Muscle layer of colon (tissue), 2 donors: ENCODE results near the gene AKT3.

Experiments used
- H3K27ac ChIP-seq: one replicate; pipeline ENCODE4 v1.7.0; 2013; ENCODE audit warnings: low read depth, mild to moderate bottlenecking, low read length, moderate library complexity
- H3K27me3 ChIP-seq, 2 donors: one replicate each; pipeline ENCODE4 v1.7.0; 2013; ENCODE audit warnings: low read length in 2 of 2, mild to moderate bottlenecking in 2 of 2; ENCODE audit not compliant: insufficient read depth in 2 of 2, control insufficient read depth in 1 of 2
- H3K36me3 ChIP-seq: one replicate; pipeline ENCODE4 v1.7.0; 2013; ENCODE audit warnings: mild to moderate bottlenecking, low read length; ENCODE audit not compliant: insufficient read depth
- H3K4me1 ChIP-seq: one replicate; pipeline ENCODE4 v1.7.0; 2013; ENCODE audit warnings: mild to moderate bottlenecking, low read length; ENCODE audit not compliant: insufficient read depth
- H3K4me3 ChIP-seq, 2 donors: one replicate each; pipeline ENCODE4 v1.7.0; 2013; ENCODE audit warnings: low read length in 2 of 2, low read depth in 1 of 2, mild to moderate bottlenecking in 1 of 2, moderate library complexity in 1 of 2
- H3K9ac ChIP-seq: one replicate; pipeline ENCODE4 v1.7.0; 2013; ENCODE audit warnings: low read length
- H3K9me3 ChIP-seq: one replicate; pipeline ENCODE4 v1.7.0; 2013; ENCODE audit warnings: mild to moderate bottlenecking, low read length
- donor health status: abdominal sarcoma.
- donor health status: Adenocarcinoma of cecum.

AKT3 gene

DNA sequence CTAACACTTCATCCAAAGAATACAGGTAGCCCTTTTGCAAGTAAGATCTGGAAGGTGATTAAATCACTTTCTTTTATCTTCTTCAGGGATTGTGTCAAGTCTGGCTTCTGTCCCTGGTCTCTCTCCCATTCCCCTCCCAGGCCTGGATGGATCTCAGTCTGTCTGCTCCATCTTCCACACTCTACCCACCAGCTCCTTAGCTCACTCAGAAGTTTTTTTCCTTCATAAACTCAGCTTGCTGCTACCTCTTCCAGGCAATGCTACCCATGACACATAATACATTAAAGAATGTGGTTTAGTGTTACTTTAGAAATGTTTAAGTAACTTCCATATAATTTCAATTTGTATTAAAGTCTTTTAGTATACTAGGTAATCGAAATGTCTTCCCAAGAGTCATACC lies 133.1 kb downstream of the AKT3 start:
- no peak overlapping the region for H3K27ac ChIP-seq
- peaks cover 28% of the 10 kb centered on the region for H3K4me1 ChIP-seq
- H3K4me3 ChIP-seq, result no peak overlapping the region
- H3K27me3 ChIP-seq, result no peaks in the 10 kb centered on the region
- H3K9ac ChIP-seq, result no peak overlapping the region
- no peaks in the 10 kb centered on the region for H3K36me3 ChIP-seq
- no peaks in the 10 kb centered on the region for H3K9me3 ChIP-seq

DNA sequence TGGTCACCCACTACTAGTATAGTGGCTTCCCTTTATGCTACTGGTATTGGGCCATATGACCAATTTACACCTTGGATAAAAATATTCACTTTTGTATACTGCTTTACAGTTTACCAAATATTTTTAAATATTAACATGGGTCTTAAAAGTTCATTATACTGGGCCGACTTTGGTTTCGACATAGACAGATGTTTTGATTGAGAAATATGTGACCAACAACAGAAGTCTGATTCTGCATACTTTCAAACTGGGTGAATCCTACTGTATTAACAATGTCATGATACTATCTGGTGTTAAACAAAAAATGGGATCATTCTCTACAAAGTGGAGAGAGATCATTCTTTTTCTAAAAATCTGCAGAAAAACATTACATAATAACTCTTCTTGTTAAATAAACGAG lies 134.8 kb downstream of the AKT3 start:
- no peak overlapping the region for H3K27ac ChIP-seq
- H3K27me3 ChIP-seq, result no peaks in the 10 kb centered on the region
- no peaks in the 10 kb centered on the region for H3K9me3 ChIP-seq
- H3K4me1 ChIP-seq, result peaks cover 28% of the 10 kb centered on the region
- no peak overlapping the region for H3K9ac ChIP-seq
- no peaks in the 10 kb centered on the region for H3K36me3 ChIP-seq
- H3K4me3 ChIP-seq, result no peak overlapping the region

DNA sequence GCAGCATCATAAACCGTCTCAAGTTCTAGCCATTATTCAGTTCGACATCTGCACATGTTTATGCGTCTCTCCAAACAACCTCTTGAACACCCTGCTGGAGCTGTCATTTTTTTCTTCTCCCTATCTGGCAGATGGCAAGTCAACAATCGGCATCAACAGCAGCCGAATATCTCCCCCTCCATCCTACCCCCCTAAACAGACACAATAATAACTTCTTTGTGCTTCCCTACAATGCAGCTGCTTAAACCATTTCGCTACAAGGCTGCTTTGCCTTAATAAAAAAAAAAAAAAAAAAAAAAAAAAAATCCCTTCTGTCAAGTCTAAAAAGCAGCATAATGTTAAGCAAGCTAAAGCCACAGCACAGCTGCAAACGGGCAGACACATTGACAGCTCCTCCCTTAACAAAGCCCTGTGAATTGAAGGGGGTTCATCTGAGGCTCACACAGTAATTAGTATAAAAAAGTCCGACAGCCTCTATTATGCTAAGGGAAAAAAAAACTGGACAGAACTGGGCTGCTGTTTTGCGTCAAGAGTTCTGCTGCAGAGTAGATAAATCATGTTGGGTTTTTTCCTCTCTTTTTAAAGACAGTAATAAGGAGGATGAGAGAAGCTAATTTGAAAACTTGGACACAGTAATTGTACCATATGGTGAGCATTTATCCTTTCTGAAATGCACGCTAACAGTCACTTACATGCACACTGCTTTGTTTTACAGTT lies 136.4 kb downstream of the AKT3 start:
- Histone ChIP-seq H3K27me3 (no peaks in the 10 kb centered on the region), H3K27ac (no peak overlapping the region), H3K4me3 (no peak overlapping the region), H3K9ac (no peak overlapping the region), H3K36me3 (no peaks in the 10 kb centered on the region), H3K4me1 (peaks cover 28% of the 10 kb centered on the region), H3K9me3 (no peaks in the 10 kb centered on the region)

DNA sequence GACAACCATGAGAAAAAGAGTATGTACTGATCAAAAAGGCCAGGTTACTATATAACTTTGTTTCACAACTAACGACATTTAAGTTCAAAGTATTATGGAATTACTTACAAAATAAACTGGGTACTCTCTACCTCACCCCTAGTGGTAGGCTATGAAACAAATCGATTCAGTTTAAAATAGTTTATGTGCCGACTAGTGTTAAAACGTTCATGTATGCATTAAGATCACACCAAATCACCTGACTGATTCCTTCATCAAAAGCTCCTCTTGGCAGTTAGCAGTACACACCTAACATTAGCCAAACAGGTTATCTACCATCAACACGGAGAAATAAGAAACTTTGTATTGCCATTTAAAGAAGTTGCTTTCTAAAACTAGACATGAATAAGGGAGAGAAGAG lies 137.1 kb downstream of the AKT3 start:
- Histone ChIP-seq H3K36me3 (no peaks in the 10 kb centered on the region), H3K9me3 (no peaks in the 10 kb centered on the region), H3K27me3 (no peaks in the 10 kb centered on the region), H3K9ac (no peak overlapping the region), H3K4me1 (peaks cover 28% of the 10 kb centered on the region), H3K4me3 (no peak overlapping the region), H3K27ac (no peak overlapping the region)

DNA sequence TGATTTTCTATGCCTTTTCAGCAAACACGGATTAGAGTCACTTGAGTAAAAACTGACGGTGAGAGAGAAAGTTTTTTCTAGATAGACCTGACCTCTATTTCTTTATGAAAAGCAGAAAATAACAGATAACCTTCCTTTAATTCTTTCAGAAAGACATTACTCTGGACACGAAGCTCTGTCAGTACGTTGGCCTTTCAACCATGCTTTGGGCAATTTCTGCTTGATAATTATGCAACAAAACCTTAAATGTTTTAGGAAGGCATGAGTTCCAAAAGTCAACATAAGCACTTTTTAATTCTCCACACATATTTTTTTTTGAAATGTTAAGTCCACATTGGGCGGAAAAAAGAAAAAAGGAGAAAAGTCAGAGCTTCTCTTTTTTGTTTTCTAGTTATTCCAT lies 137.8 kb downstream of the AKT3 start:
- Histone ChIP-seq H3K4me1 (peaks cover 28% of the 10 kb centered on the region), H3K9ac (no peak overlapping the region), H3K4me3 (no peak overlapping the region), H3K27ac (no peak overlapping the region), H3K9me3 (no peaks in the 10 kb centered on the region), H3K27me3 (no peaks in the 10 kb centered on the region), H3K36me3 (no peaks in the 10 kb centered on the region)

DNA sequence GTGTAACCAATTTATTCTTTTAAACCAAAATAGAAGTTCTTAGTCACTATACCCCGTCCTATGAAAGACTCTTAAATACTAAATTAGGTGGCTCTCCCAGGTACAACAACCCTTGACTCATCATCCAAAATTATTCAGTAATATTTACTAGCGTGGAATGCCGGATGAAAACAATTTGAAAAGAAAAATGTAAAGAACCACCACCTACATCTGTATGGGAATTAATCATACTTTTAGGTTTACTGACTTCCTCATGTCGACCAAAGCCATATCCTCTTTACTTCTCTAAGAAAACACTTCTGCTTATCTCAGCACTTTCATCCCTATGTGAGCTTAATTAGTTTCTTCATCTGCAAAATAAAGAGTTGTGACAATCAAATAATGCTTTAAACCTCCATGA lies 139.6 kb downstream of the AKT3 start:
- Histone ChIP-seq H3K9ac (no peak overlapping the region), H3K4me3 (no peak overlapping the region), H3K27me3 (no peaks in the 10 kb centered on the region), H3K9me3 (no peaks in the 10 kb centered on the region), H3K36me3 (no peaks in the 10 kb centered on the region), H3K27ac (no peak overlapping the region), H3K4me1 (peaks cover 21% of the 10 kb centered on the region)

DNA sequence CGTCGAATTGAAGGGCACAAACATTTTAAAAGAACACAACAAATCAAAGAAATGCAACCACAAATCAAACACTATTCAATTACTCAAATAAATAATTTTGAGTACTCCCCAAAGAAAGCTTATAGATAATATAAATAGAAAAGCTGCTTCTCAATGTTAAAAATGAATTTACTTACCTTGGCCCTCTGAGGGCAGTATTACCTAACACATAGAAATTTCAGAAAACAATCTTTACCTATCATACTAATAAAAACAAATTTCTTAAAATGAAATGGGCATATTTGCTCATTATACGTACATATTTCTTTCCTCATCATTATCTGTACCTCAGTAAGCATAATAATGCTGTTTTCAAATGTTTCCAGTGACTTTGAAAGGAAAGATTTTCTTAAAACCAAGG lies 141.8 kb downstream of the AKT3 start:
- H3K9ac ChIP-seq, result no peak overlapping the region
- no peak overlapping the region for H3K27ac ChIP-seq
- no peaks in the 10 kb centered on the region for H3K27me3 ChIP-seq
- no peaks in the 10 kb centered on the region for H3K36me3 ChIP-seq
- no peak overlapping the region for H3K4me3 ChIP-seq
- H3K9me3 ChIP-seq, result no peaks in the 10 kb centered on the region
- H3K4me1 ChIP-seq, result peaks cover 11% of the 10 kb centered on the region

DNA sequence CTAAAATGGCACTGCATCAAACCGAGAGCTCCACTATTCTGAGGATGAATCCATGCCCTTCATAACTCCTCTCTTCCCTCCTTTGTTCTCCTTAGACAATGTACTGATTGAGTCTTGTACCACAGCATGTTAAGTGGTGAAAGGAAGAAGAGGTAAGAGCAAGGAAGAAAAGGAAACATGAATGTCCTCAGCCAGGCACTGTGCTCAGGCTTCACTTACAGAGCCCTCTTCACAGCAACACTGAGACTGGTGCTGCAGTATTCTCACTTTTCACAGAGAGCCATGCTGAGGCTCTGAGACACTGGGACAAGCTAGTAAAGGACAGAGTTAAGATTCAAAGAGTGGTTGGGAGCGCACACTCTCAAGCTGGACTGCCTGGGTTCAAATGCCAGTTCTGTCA lies 143.5 kb downstream of the AKT3 start:
- Histone ChIP-seq H3K27ac (no peak overlapping the region), H3K4me1 (no peaks in the 10 kb centered on the region), H3K9me3 (no peaks in the 10 kb centered on the region), H3K9ac (no peak overlapping the region), H3K4me3 (no peak overlapping the region), H3K36me3 (no peaks in the 10 kb centered on the region), H3K27me3 (no peaks in the 10 kb centered on the region)

DNA sequence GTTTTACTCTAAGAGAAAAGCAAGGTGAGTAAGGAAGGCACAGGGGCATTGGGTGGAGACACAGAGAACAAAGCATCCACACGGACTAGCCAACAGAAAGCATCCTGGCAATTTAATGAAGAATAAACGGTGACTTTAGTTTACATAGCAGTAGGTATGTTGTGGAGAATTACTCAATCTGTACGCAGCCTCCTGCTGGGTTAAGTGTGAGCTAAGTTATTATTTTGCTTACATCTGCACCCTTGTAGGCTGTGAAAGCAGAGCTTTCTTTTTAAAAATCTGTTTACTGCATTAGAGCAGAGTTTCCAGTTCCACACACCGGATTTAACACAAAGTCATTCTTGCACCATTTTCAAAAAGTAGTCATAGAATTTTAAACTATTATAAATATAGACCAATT lies 144.5 kb downstream of the AKT3 start:
- Histone ChIP-seq H3K9ac (no peak overlapping the region), H3K9me3 (no peaks in the 10 kb centered on the region), H3K27me3 (no peaks in the 10 kb centered on the region), H3K27ac (no peak overlapping the region), H3K36me3 (no peaks in the 10 kb centered on the region), H3K4me3 (no peak overlapping the region), H3K4me1 (no peaks in the 10 kb centered on the region)

DNA sequence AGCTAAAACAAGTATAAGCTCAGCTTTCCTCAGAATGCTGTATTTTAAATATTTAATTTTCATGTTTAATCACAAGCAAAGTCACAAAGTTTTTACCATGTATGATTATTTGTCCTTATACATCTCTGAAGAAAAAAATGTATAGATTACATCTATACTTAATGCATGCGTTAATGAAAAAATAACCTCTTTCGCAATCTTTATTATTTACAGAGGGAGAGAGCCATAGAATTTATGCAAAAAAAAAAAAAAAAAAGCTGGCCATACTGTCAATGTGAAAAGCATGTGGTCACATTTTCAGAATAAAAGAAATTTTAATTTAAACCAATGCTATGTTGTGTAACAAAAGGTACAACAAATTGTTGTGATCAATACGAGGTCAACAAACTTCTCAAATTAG lies 148.2 kb downstream of the AKT3 start:
- Histone ChIP-seq H3K36me3 (no peaks in the 10 kb centered on the region), H3K27ac (no peak overlapping the region), H3K4me1 (no peaks in the 10 kb centered on the region), H3K9me3 (no peaks in the 10 kb centered on the region), H3K9ac (no peak overlapping the region), H3K27me3 (no peaks in the 10 kb centered on the region), H3K4me3 (no peak overlapping the region)

DNA sequence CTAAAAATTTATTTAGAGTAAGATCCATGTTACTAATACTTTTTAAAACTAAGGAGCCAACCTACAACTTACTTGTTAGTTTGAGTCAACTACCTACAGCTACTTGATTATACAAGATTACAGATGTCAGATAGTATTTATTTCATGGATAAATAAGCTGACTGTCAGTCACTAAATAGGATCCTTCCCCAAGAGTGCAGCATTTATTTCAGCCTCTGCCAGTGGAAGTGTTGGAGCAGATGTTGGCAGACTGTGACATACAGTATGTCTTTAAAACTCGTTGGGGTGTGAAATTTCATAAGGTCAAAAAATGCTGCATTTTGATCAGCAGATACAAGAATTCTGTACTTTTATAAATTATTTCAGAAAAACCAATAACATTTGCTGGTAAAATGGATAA lies 156.2 kb downstream of the AKT3 start:
- Histone ChIP-seq H3K9me3 (no peaks in the 10 kb centered on the region), H3K4me3 (no peak overlapping the region), H3K36me3 (peaks cover 8% of the 10 kb centered on the region), H3K9ac (no peak overlapping the region), H3K4me1 (no peaks in the 10 kb centered on the region), H3K27ac (no peak overlapping the region), H3K27me3 (no peaks in the 10 kb centered on the region)

DNA sequence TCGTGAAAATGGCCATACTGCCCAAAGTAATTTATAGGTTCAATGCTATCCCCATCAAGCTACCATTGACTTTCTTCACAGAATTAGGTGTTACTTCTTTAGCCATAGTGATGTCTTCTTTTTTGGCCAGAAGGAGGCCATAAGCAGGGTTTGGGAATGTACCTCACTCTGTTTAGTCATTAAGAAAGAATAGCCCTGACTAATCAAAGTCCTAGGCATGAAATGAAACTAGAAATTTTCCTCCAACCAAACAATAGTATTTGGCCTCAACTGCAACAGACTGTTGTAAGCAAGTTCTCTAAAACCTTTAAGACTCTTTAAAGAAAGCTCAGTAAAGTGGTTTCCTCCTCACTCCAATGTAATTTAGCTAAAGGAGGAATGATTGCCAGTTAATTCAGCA lies 163.9 kb downstream of the AKT3 start:
- Histone ChIP-seq H3K4me3 (no peak overlapping the region), H3K27me3 (no peaks in the 10 kb centered on the region), H3K4me1 (no peaks in the 10 kb centered on the region), H3K9me3 (no peaks in the 10 kb centered on the region), H3K9ac (no peak overlapping the region), H3K27ac (no peak overlapping the region), H3K36me3 (peaks cover 4% of the 10 kb centered on the region)
